PC-9 (cell line): ENCODE results near the gene CCM2. TPM values are rescaled to one million over a fixed set of nuclear protein-coding genes. Genes with fewer than 3 reads are reported as not detected.

Experiments used
- BruUV-seq: library from RNA; stranded (reverse); fragments of 400-500 nt; replicated peaks from 2 replicates; lab custom pipeline; 2021; lab: Mats Ljungman, UMichigan
- CTCF ChIA-PET: fragments of 300-600 bp; sonication (Branson Sonifier 250); formaldehyde crosslinking; loops from one replicate; lab custom pipeline; 2022; ENCODE audit warnings: antibody characterized with exemption; lab: Charles Lee
- POLR2A ChIA-PET: fragments of 300-600 bp; sonication (Branson Sonifier 250); formaldehyde crosslinking; loops from one replicate; lab custom pipeline; 2022; ENCODE audit warnings: antibody characterized with exemption; ENCODE audit not compliant: unreplicated experiment; lab: Charles Lee
- DNase-seq, 2 experiments: peaks; one replicate each; pipeline versions ENCODE4 v3.0.0 to v3.0.0-alpha.2; 2015 to 2022; ENCODE audit warnings: mixed read lengths in 1 of 2
- H2AFZ ChIP-seq: fragments of 200-600 bp; sonication (generic); 2 replicates; pipeline ENCODE4 v1.8.1; 2017; ENCODE audit warnings: antibody characterized with exemption
- H3F3A ChIP-seq: fragments of 200-600 bp; sonication (generic); 2 replicates; pipeline ENCODE4 v1.8.1; 2017; ENCODE audit warnings: antibody characterized with exemption, mild to moderate bottlenecking, low read depth; ENCODE audit not compliant: insufficient read depth
- H3K27ac ChIP-seq: fragments of 200-600 bp; sonication (generic); 2 replicates; pipeline ENCODE4 v1.6.1; 2016; ENCODE audit warnings: mixed run types
- H3K27me3 ChIP-seq: fragments of 200-600 bp; sonication (generic); 2 replicates; pipeline ENCODE4 v1.6.1; 2016; ENCODE audit warnings: low read depth, mixed run types; ENCODE audit not compliant: insufficient read depth
- H3K36me3 ChIP-seq: fragments of 200-600 bp; sonication (generic); 2 replicates; pipeline ENCODE4 v1.6.1; 2016; ENCODE audit warnings: low read depth, mixed run types
- H3K4me1 ChIP-seq: fragments of 200-600 bp; sonication (generic); replicated peaks from 2 replicates; pipeline ENCODE4 v1.6.1; 2016; ENCODE audit warnings: mixed run types; ENCODE audit not compliant: insufficient read depth
- H3K4me2 ChIP-seq: fragments of 200-600 bp; sonication (generic); 2 replicates; pipeline ENCODE4 v1.6.1; 2017; ENCODE audit warnings: mixed run types
- H3K4me3 ChIP-seq: fragments of 200-600 bp; sonication (generic); 2 replicates; pipeline ENCODE4 v1.6.1; 2016; ENCODE audit warnings: mixed run types
- H3K79me2 ChIP-seq: fragments of 200-600 bp; sonication (generic); 2 replicates; pipeline ENCODE4 v1.6.1; 2017; ENCODE audit warnings: low read depth, mixed run types
- H3K9me2 ChIP-seq: fragments of 200-600 bp; sonication (generic); 2 replicates; pipeline ENCODE4 v1.8.1; 2017; ENCODE audit warnings: mild to moderate bottlenecking; ENCODE audit not compliant: insufficient read depth
- H3K9me3 ChIP-seq: fragments of 200-600 bp; sonication (generic); 2 replicates; pipeline ENCODE4 v1.8.1; 2016; ENCODE audit warnings: low read depth; ENCODE audit not compliant: insufficient read depth
- H4K20me1 ChIP-seq: fragments of 200-600 bp; sonication (generic); 2 replicates; pipeline ENCODE4 v1.8.1; 2017; ENCODE audit not compliant: insufficient read depth
- CTCF ChIP-seq: fragments of 200-600 bp; sonication (generic); conservative IDR thresholded peaks from 2 replicates; pipeline ENCODE4 v1.6.1; 2017; ENCODE audit warnings: mixed run types, antibody characterized with exemption, mild to moderate bottlenecking, moderate library complexity
- EZH2 ChIP-seq: fragments of 200-600 bp; sonication (generic); IDR thresholded peaks from 2 replicates; pipeline ENCODE4 v1.8.0; 2017; ENCODE audit warnings: antibody characterized with exemption, low read depth
- intact Hi-C: fragments of 100-400 bp; cut with micrococcal nuclease; formaldehyde crosslinking; loops from one replicate; pipeline ENCODE4 v1.10.0; 2022; ENCODE audit not compliant: unreplicated experiment
- total RNA-seq: library from RNA; stranded (reverse); gene quantifications from 2 replicates; pipeline ENCODE4 v1.2.3, GENCODE V29; 2021

Gene CCM2
- total RNA-seq, 1 experiment from 2014 or later = 54.2 TPM

GRCh38 chr7:45067582-45067981, 67.6 kb downstream of the CCM2 start:
- no peak overlapping the region for H2AFZ ChIP-seq
- no peak overlapping the region for H3K4me3 ChIP-seq
- H3K27ac ChIP-seq = no peak overlapping the region
- no TSS peak for BruUV-seq
- no peaks in the 10 kb centered on the region for H3K9me3 ChIP-seq
- no peak overlapping the region for H3K4me2 ChIP-seq
- ChIA-PET CTCF (no interaction called here), POLR2A (no interaction called here)
- H3K36me3 ChIP-seq = peaks cover 7% of the 10 kb centered on the region; the same call in 1 of the 2 replicates
- DNase-seq = no peak
- H4K20me1 ChIP-seq = no peaks in the 10 kb centered on the region
- H3K79me2 ChIP-seq = no peaks in the 10 kb centered on the region
- H3F3A ChIP-seq = peaks cover 6% of the 10 kb centered on the region; the same call in 1 of the 2 replicates
- no peak for TF ChIP-seq CTCF
- TF ChIP-seq EZH2 = no peak
- intact Hi-C loops = no loop called here
- no peaks in the 10 kb centered on the region for H3K4me1 ChIP-seq
- no peaks in the 10 kb centered on the region for H3K27me3 ChIP-seq
- no peaks in the 10 kb centered on the region for H3K9me2 ChIP-seq

GRCh38 chr7:45068236-45069023, 68.4 kb downstream of the CCM2 start:
- no peak overlapping the region for H2AFZ ChIP-seq
- intact Hi-C loops = no loop called here
- no peaks in the 10 kb centered on the region for H3K27me3 ChIP-seq
- H3K4me3 ChIP-seq = no peak overlapping the region
- no peaks in the 10 kb centered on the region for H3K9me3 ChIP-seq
- CTCF ChIA-PET = no interaction called here
- H3K36me3 ChIP-seq = peaks cover 7% of the 10 kb centered on the region; the same call in 1 of the 2 replicates
- no peaks in the 10 kb centered on the region for H3K79me2 ChIP-seq
- H3F3A ChIP-seq = peaks cover 11% of the 10 kb centered on the region; the same call in 1 of the 2 replicates
- POLR2A ChIA-PET = no interaction called here
- H4K20me1 ChIP-seq = no peaks in the 10 kb centered on the region
- peaks cover 4% of the 10 kb centered on the region for H3K4me1 ChIP-seq
- H3K4me2 ChIP-seq = no peak overlapping the region
- DNase-seq = no peak
- H3K9me2 ChIP-seq = no peaks in the 10 kb centered on the region
- no peak overlapping the region for H3K27ac ChIP-seq
- BruUV-seq = no TSS peak
- TF ChIP-seq CTCF = no peak
- TF ChIP-seq EZH2 = no peak

GRCh38 chr7:45069444-45070253, 69.6 kb downstream of the CCM2 start:
- CTCF ChIA-PET = no interaction called here
- Histone ChIP-seq H3K4me2 (no peak overlapping the region), H3K36me3 (no peaks in the 10 kb centered on the region; the same call in 1 of the 2 replicates), H2AFZ (no peak overlapping the region), H3K79me2 (no peaks in the 10 kb centered on the region), H4K20me1 (no peaks in the 10 kb centered on the region), H3K9me2 (no peaks in the 10 kb centered on the region), H3F3A (peaks cover 11% of the 10 kb centered on the region; the same call in 1 of the 2 replicates), H3K27me3 (no peaks in the 10 kb centered on the region), H3K4me1 (peaks cover 10% of the 10 kb centered on the region), H3K27ac (no peak overlapping the region), H3K4me3 (no peak overlapping the region), H3K9me3 (no peaks in the 10 kb centered on the region)
- POLR2A ChIA-PET = no interaction called here
- intact Hi-C loops = no loop called here
- BruUV-seq = no TSS peak
- DNase-seq = no peak
- TF ChIP-seq CTCF = no peak
- TF ChIP-seq EZH2 = no peak
